Lung (tissue), 12 donors: Measurements from ENCODE around the gene SSBP3. TPM values are rescaled to one million over a fixed set of nuclear protein-coding genes. Genes with fewer than 3 reads are reported as not detected.
A peak's percentile ranks its signal among the peaks of the same experiment; 100 is the strongest.

ENCODE experiments used
- ATAC-seq: fragments of 200-7000 bp; cut with Tn5 transposase; one replicate; pipeline ENCODE4 v1.9.1; 2020; ENCODE audit warnings: moderate number of reproducible peaks; ENCODE audit not compliant: insufficient read depth, low FRiP score
- DNase-seq, 3 donors: peaks; one replicate each; pipeline ENCODE4 v3.0.0-alpha.2; 2013 to 2017
- H3K27ac ChIP-seq, 2 donors: one replicate each; pipeline ENCODE4 v1.5.1; 2013; ENCODE audit warnings: mild to moderate bottlenecking in 2 of 2, moderate library complexity in 2 of 2, control low read depth in 1 of 2, inconsistent platforms in 1 of 2, low read depth in 1 of 2, low read length in 1 of 2
- H3K27me3 ChIP-seq, 3 donors: one replicate each; pipeline ENCODE4 v1.5.1; 2013; ENCODE audit warnings: low read length in 2 of 3; ENCODE audit not compliant: control insufficient read depth in 3 of 3, insufficient read depth in 3 of 3
- H3K36me3 ChIP-seq, 4 donors: one replicate each; pipeline ENCODE4 v1.5.1; 2013; ENCODE audit warnings: low read length in 4 of 4, mild to moderate bottlenecking in 1 of 4, moderate library complexity in 1 of 4; ENCODE audit not compliant: control insufficient read depth in 4 of 4, insufficient read depth in 4 of 4
- H3K4me1 ChIP-seq, 5 donors: one replicate each; pipeline ENCODE4 v1.5.1; 2013; ENCODE audit warnings: low read length in 5 of 5, mild to moderate bottlenecking in 2 of 5, moderate library complexity in 1 of 5; ENCODE audit not compliant: control insufficient read depth in 5 of 5, insufficient read depth in 5 of 5
- H3K4me3 ChIP-seq: one replicate; pipeline ENCODE4 v1.5.1; 2013; ENCODE audit warnings: mild to moderate bottlenecking, control low read depth, moderate library complexity
- H3K9ac ChIP-seq, 2 donors: one replicate each; pipeline ENCODE4 v1.5.1; 2013; ENCODE audit warnings: low read length in 2 of 2, control low read depth in 1 of 2; ENCODE audit not compliant: insufficient read depth in 1 of 2
- H3K9me3 ChIP-seq, 4 donors: one replicate each; pipeline ENCODE4 v1.5.1; 2013; ENCODE audit warnings: low read length in 3 of 4, mild to moderate bottlenecking in 1 of 4, moderate library complexity in 1 of 4; ENCODE audit not compliant: control insufficient read depth in 4 of 4, insufficient read depth in 3 of 4
- CTCF ChIP-seq: IDR thresholded peaks from 2 replicates; pipeline ENCODE4 v1.5.1; 2012; ENCODE audit warnings: mild to moderate bottlenecking; ENCODE audit errors: control extremely low read depth, extremely low read depth
- WGBS, 2 donors: extraction: QIAGEN DNeasy Blood & Tissue Kit; methylation state at CpG; one replicate each; pipeline ENCODE4 v1.1.7; 2013; 5-methylcytosine and 5-hydroxymethylcytosine counted together
- polyA plus RNA-seq, 2 donors: library from polyadenylated mRNA; stranded (reverse); fragments of 200-250 nt; gene quantifications; one replicate each; pipeline ENCODE4 v1.2.1, GENCODE V29; 2013
- total RNA-seq, 2 donors: library from RNA; depleted of rRNA in 1 of 2; stranded (reverse); fragments of >200 nt in 1 of 2; gene quantifications; one replicate each; pipeline ENCODE4 v1.2.1, GENCODE V29; 2014 to 2021
- donor health status: control.
- donor health status: control.
- donor health status: Bipolar disorder and iron deficiency.
- donor health status: healthy.
- donor health status: DM: yes; HTN: yes; CAD: no.

SSBP3 gene
- total and polyA plus RNA-seq, 4 donors = 15.9 to 47.8 (median 34.8) TPM

- no peaks in the 10 kb centered on the region for H3K27me3 ChIP-seq
Measured at GRCh38 chr1:54416435-54416834, 10.2 kb upstream of the SSBP3 start.

GRCh38 chr1:54415991-54416390 is 9.8 kb upstream of the SSBP3 start:
- Histone ChIP-seq H3K4me1 (peaks cover 0 to 8% (median 0%) of the 10 kb centered on the region in 5 donors), H3K4me3 (no peak overlapping the region), H3K27ac (no peak overlapping the region), H3K9me3 (no peaks in the 10 kb centered on the region), H3K27me3 (no peaks in the 10 kb centered on the region), H3K9ac (no peak overlapping the region), H3K36me3 (no peaks in the 10 kb centered on the region)
- DNase-seq (no peak), ATAC-seq (no peak)
- TF ChIP-seq CTCF = no peak
- 76 to 80% methylated on average over 9 of the region's 9 CpGs for whole genome bisulfite sequencing, 2 donors

More at GRCh38 chr1:54416435-54416834, 10.2 kb upstream of the SSBP3 start:
- TF ChIP-seq CTCF = no peak
- peaks cover 0 to 8% (median 0%) of the 10 kb centered on the region in 5 donors for H3K4me1 ChIP-seq
- DNase-seq = no peak
- H3K4me3 ChIP-seq = no peak overlapping the region
- no peak overlapping the region for H3K9ac ChIP-seq
- WGBS, 2 donors = 71 to 74% methylated on average over 8 of the region's 8 CpGs
- no peaks in the 10 kb centered on the region for H3K9me3 ChIP-seq
- no peak for ATAC-seq
- no peak overlapping the region for H3K27ac ChIP-seq
- no peaks in the 10 kb centered on the region for H3K36me3 ChIP-seq

GRCh38 chr1:54415533-54415932 is 9.3 kb upstream of the SSBP3 start:
- H3K9ac ChIP-seq = no peak overlapping the region
- H3K4me3 ChIP-seq = no peak overlapping the region
- no peak overlapping the region for H3K27ac ChIP-seq
- peaks cover 0 to 8% (median 0%) of the 10 kb centered on the region in 5 donors for H3K4me1 ChIP-seq
- DNase-seq = no peak
- no peaks in the 10 kb centered on the region for H3K27me3 ChIP-seq
- no peaks in the 10 kb centered on the region for H3K9me3 ChIP-seq
- no peaks in the 10 kb centered on the region for H3K36me3 ChIP-seq
- 97 to 98% methylated on average over 3 of the region's 3 CpGs for WGBS, 2 donors
- no peak for TF ChIP-seq CTCF
- no peak for ATAC-seq

DNA sequence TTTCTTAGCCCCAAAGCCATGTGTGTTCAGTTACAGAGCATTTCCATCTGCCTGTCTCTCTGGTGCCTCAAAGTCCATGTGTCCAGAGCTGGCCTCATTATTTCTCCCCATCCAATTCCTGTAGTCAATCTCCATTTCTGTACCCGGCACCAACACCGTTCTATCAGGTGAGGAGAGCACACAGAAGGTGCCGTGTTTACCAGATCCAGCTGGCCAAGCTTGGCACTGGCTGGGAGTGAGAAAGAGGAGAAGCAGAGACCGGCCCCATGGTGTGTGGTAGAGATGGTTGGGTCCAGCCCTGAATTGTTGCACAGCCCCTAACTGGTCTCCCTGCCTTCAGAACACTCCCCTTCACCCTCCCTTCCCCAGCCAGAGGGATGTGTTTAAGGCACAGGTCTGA is 7.5 kb upstream of the SSBP3 start:
- peak overlapping the region in 1 of 2 donors; percentile 65 for H3K27ac ChIP-seq
- ATAC-seq = no peak
- WGBS, 2 donors = 93 to 96% methylated on average over 4 of the region's 4 CpGs
- no peak for TF ChIP-seq CTCF
- H3K27me3 ChIP-seq = no peaks in the 10 kb centered on the region
- no peak overlapping the region for H3K9ac ChIP-seq
- H3K4me3 ChIP-seq = no peak overlapping the region
- no peak for DNase-seq
- no peaks in the 10 kb centered on the region for H3K9me3 ChIP-seq
- no peaks in the 10 kb centered on the region for H3K36me3 ChIP-seq
- peaks cover 0 to 16% (median 5%) of the 10 kb centered on the region in 5 donors for H3K4me1 ChIP-seq
